Measurements from ENCODE around the gene PRKAG2. TPM values are rescaled to one million over a fixed set of nuclear protein-coding genes. Genes with fewer than 3 reads are reported as not detected.

PRKAG2 gene
- total and polyA plus RNA-seq, 2 experiments from 2014 or later: 9.1 to 14.9 TPM

DNA sequence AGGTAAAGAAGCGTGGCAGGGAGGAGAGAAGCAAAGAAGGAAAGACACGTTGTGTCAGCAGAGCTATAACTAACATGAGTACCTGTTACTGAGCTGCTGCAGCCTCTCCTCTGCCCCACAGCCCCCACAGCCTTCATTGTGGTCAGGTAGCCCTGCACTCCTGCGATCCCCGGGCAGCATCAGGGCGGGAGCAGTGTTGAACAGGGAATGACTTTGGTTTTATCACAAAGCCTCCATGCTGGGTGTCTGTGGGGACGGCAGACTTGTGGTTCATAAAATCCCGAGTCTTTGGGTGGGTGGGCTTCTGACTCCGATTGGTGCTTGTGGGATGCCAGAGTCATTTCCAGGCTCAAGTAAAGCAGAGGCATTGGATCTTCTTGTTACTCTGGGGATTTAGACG, 14.8 kb upstream of the PRKAG2 start (continued):
- TF ChIP-seq ZNF331 (CRISPR knock-in tag; IDR thresholded peaks at IDR 0.05; ENCODE audit: low read depth) (no peak), EZH2phosphoT487 (IDR thresholded peaks at IDR 0.05; ENCODE audit: unreplicated experiment) (no peak), JUNB (IDR thresholded peaks at IDR 0.05; ENCODE audit: unreplicated experiment) (no peak), EZH2 (IDR thresholded peaks at IDR 0.05; ENCODE audit: low read depth, unreplicated experiment) (no peak), NANOG (IDR thresholded peaks at IDR 0.05; ENCODE audit: borderline replicate concordance) (no peak), CREB1 (CRISPR knock-in tag; IDR thresholded peaks at IDR 0.05; ENCODE audit: low read depth) (no peak)

GRCh38 chr7:151891182-151891581, 14.3 kb upstream of the PRKAG2 start:
- no peaks in the 10 kb centered on the region for H3K27me3 ChIP-seq (ENCODE audit: insufficient read depth)
- peak overlapping the region; percentile 56; the same call in 1 of the 2 replicates for H2AFZ ChIP-seq
- TF ChIP-seq EZH2 (IDR thresholded peaks at IDR 0.05; ENCODE audit: low read depth, unreplicated experiment): no peak
- no peak for TF ChIP-seq NANOG (IDR thresholded peaks at IDR 0.05; ENCODE audit: borderline replicate concordance)
- TF ChIP-seq EZH2phosphoT487 (IDR thresholded peaks at IDR 0.05; ENCODE audit: unreplicated experiment): no peak
- no peak for TF ChIP-seq JUNB (IDR thresholded peaks at IDR 0.05; ENCODE audit: unreplicated experiment)
- TF ChIP-seq, protein P1, sequence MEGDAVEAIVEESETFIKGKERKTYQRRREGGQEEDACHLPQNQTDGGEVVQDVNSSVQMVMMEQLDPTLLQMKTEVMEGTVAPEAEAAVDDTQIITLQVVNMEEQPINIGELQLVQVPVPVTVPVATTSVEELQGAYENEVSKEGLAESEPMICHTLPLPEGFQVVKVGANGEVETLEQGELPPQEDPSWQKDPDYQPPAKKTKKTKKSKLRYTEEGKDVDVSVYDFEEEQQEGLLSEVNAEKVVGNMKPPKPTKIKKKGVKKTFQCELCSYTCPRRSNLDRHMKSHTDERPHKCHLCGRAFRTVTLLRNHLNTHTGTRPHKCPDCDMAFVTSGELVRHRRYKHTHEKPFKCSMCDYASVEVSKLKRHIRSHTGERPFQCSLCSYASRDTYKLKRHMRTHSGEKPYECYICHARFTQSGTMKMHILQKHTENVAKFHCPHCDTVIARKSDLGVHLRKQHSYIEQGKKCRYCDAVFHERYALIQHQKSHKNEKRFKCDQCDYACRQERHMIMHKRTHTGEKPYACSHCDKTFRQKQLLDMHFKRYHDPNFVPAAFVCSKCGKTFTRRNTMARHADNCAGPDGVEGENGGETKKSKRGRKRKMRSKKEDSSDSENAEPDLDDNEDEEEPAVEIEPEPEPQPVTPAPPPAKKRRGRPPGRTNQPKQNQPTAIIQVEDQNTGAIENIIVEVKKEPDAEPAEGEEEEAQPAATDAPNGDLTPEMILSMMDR (conservative IDR thresholded peaks at IDR 0.05; ENCODE audit: low read depth in 2 of 2): no peak
- no peak for TF ChIP-seq POLR2AphosphoS5 (IDR thresholded peaks at IDR 0.05; ENCODE audit: low read depth)
- TF ChIP-seq, protein P2, sequence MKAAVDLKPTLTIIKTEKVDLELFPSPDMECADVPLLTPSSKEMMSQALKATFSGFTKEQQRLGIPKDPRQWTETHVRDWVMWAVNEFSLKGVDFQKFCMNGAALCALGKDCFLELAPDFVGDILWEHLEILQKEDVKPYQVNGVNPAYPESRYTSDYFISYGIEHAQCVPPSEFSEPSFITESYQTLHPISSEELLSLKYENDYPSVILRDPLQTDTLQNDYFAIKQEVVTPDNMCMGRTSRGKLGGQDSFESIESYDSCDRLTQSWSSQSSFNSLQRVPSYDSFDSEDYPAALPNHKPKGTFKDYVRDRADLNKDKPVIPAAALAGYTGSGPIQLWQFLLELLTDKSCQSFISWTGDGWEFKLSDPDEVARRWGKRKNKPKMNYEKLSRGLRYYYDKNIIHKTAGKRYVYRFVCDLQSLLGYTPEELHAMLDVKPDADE (IDR thresholded peaks at IDR 0.05): no peak
- TF ChIP-seq CREB1 (CRISPR knock-in tag; IDR thresholded peaks at IDR 0.05; ENCODE audit: low read depth): no peak
- no peak for TF ChIP-seq ZNF462 (CRISPR knock-in tag; IDR thresholded peaks at IDR 0.05)
- TF ChIP-seq ZNF331 (CRISPR knock-in tag; IDR thresholded peaks at IDR 0.05; ENCODE audit: low read depth): no peak
- no peak for TF ChIP-seq STAT1 (IDR thresholded peaks at IDR 0.05; ENCODE audit: unreplicated experiment)
- TF ChIP-seq, protein P3, sequence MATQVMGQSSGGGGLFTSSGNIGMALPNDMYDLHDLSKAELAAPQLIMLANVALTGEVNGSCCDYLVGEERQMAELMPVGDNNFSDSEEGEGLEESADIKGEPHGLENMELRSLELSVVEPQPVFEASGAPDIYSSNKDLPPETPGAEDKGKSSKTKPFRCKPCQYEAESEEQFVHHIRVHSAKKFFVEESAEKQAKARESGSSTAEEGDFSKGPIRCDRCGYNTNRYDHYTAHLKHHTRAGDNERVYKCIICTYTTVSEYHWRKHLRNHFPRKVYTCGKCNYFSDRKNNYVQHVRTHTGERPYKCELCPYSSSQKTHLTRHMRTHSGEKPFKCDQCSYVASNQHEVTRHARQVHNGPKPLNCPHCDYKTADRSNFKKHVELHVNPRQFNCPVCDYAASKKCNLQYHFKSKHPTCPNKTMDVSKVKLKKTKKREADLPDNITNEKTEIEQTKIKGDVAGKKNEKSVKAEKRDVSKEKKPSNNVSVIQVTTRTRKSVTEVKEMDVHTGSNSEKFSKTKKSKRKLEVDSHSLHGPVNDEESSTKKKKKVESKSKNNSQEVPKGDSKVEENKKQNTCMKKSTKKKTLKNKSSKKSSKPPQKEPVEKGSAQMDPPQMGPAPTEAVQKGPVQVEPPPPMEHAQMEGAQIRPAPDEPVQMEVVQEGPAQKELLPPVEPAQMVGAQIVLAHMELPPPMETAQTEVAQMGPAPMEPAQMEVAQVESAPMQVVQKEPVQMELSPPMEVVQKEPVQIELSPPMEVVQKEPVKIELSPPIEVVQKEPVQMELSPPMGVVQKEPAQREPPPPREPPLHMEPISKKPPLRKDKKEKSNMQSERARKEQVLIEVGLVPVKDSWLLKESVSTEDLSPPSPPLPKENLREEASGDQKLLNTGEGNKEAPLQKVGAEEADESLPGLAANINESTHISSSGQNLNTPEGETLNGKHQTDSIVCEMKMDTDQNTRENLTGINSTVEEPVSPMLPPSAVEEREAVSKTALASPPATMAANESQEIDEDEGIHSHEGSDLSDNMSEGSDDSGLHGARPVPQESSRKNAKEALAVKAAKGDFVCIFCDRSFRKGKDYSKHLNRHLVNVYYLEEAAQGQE (IDR thresholded peaks at IDR 0.05; ENCODE audit: unreplicated experiment): no peak
- no peak for TF ChIP-seq ZNF114 (CRISPR knock-in tag; IDR thresholded peaks at IDR 0.05)
- Mint-ChIP-seq H3K27ac (no peak overlapping the region), H3K9me3 (no peaks in the 10 kb centered on the region), H3K27me3 (ENCODE audit: insufficient read depth, low read depth, poor library complexity) (peaks cover 7% of the 10 kb centered on the region), H3K4me3 (no peak overlapping the region), H3K36me3 (ENCODE audit: low read depth) (no peaks in the 10 kb centered on the region), H3K4me1 (peaks cover 16% of the 10 kb centered on the region)
- H3K36me3 ChIP-seq (ENCODE audit: insufficient read depth): no peaks in the 10 kb centered on the region
- no peak overlapping the region for H3K4me3 ChIP-seq
- no peaks in the 10 kb centered on the region for H3K4me1 ChIP-seq (ENCODE audit: insufficient read depth)
- H3K4me2 ChIP-seq: no peak overlapping the region
- no peaks in the 10 kb centered on the region for H3K9me2 ChIP-seq (ENCODE audit: insufficient read depth)
- ATAC-seq (no peak), DNase-seq (ENCODE audit: low spot score) (no peak)
- H4K20me1 ChIP-seq (replicated peaks; ENCODE audit: insufficient read depth): no peaks in the 10 kb centered on the region
- no peaks in the 10 kb centered on the region for H3F3A ChIP-seq (replicated peaks; ENCODE audit: low read depth)
- no peak overlapping the region for H3K27ac ChIP-seq (ENCODE audit: low read depth)
- no peaks in the 10 kb centered on the region for H3K79me2 ChIP-seq (replicated peaks; ENCODE audit: insufficient read depth)
